ENCODE results near the gene KCNMA1.

The KCNMA1 gene

DNA sequence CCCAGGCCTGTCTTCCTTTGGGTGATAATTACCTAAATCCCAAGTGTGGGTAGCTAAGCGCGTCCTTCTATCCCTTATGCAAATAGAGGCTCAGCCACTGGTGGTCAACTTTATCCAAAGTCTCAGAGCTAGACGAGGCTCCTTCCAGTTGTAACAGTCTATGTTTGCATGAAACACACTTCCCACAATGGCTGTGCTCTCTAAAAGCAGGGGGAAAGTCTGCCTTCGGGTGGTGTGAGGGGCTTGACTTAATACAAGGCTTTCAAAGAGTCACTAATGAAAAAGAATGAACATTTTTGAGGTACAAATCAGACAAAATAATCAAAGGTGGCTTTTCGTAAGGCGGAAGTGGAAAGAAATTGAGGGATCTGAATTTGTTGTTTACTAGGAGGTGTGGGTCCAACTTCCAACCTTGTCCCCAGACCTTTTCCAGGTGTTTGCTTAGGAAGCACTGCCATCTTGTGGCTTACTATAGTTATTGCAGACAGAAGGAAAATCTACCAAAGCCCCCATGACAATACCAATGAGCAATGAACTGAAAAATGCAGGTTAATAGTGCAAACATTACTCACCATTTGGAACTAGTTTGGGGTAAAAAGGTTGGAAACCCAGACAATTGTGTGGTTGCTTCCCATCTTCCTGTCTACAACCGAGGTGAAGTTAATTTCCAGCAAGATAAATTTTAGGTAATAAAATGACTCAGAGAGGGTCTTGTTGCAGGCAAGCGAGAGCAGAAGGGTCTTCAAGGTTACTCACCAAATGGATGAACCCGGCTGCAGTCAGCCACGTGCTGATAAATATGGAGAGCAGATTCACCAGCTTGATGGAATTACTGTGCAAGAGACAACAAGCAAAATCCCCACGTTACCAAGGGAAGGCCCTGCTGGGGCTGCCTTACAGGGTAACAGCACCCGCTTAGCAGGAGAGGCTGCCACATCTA is 525.7 kb downstream of the KCNMA1 start:
- DNase-seq (ENCODE audit: low spot score): peak; percentile 13

DNA sequence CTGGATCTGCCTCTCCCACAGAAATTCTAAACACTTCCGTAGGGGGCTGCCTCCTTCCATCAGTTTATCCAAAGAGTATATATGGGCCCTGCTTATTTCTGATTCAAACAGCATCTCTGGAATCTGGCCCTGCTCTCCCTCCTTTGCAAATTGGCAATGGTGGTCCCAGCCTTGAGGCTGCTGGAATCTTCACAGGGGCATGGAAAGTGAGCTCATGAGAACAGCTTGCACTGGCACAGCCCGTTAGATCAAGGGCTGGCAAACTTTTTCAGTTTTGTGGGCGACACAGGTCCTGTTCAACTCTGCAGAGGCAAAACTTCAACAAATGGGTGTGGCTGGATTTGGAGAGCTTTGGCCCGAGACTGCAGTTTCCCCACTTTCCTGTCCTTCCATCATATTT is 526.9 kb downstream of the KCNMA1 start:
- DNase-seq (ENCODE audit: low spot score): no peak

DNA sequence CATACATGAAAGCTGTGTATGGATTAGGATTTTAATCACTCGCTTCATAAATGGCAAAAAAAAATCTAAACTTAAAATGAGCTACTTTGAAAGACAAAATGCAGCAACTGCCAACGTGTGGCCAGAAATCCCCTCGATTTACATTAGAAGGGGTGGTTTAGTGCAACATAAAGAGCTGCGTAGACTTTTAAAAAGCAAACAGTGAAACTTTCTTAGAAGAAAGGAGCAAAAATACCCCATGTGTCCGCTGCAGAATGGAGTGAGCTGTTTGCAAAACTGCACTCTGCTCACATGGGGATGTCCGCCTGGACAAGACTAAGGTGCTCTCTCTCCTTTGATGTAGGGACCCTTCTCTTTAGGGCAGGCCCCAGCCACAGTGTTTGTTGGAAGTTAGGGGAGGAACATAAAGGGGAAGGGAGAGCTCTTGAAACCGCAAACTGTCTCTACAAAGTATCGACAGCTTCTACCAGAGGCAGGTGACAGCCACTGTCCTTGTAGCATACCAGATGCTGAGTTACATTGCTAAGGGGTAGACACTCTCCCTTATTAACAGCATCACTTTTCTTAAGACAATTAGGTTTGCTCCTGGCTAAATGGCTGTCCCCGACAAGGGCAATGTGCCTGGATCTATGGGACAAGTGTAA is 528.1 kb downstream of the KCNMA1 start:
- no peak for DNase-seq (ENCODE audit: low spot score)

DNA sequence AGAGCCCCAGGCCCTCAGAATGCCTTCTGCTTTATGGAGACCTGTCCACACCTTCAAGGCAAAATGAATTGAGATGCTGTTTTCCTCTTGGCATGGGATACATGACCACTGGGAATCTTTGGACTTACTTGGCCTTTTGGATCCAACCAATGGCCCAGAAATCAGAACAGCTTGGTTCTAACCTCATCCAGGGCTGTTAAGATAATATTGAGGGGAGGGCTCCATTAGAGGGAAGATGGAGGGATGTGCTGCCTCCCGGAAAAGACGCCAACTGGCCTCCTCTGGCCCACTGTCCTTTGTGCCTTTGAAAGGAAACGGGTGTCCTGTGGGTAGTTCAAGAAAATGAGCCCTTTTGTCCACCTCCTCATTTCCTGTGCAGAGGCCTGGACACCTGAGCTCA is 530.9 kb downstream of the KCNMA1 start:
- DNase-seq (ENCODE audit: low spot score): no peak

DNA sequence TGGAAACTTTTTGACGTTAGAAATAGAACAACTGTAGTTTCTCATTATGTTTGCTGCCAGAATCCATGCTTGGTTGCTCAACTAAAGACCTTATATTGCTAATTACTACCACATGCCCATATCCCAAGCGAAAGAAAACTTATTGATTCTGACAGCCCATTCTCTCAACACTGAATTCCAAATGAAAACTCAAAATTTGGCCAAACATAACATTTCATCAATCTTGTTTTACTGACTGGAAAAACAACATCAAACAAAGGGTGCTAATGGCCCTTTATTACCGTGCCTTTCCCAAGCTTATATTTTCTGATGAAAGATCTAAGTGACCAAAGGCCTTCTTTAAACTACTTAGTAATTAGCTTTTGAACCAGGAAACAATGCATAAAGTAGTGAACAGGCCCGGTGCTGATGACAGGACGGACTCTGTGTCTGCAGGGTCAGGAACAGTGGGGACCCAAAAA is 531.8 kb downstream of the KCNMA1 start:
- DNase-seq (ENCODE audit: low spot score): no peak

DNA sequence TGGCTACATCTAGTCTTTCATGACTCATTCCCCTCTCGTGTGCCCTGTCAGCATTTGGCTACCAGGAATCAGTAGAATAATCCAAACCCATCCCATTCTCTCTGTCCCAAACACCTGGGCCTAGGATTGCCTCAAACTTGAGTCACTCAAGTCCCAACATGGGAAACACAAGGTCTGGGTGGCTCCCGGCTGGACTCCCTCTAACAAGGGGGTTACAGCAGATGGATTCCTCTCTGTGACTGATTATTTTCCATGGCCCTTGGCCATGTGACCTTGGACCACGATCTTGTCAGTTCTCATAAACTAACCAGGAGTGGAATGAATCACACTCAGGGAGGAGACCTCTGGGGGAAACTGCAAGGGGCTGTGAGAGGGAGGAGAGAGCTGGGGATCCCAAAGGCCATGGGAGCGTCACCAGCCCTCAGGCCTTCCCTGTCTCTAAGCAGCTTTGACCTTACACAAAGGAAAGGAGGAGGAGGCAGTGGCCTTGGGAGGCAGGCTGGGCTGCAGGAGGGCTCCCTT is 533.1 kb downstream of the KCNMA1 start:
- no peak for DNase-seq (ENCODE audit: low spot score)

DNA sequence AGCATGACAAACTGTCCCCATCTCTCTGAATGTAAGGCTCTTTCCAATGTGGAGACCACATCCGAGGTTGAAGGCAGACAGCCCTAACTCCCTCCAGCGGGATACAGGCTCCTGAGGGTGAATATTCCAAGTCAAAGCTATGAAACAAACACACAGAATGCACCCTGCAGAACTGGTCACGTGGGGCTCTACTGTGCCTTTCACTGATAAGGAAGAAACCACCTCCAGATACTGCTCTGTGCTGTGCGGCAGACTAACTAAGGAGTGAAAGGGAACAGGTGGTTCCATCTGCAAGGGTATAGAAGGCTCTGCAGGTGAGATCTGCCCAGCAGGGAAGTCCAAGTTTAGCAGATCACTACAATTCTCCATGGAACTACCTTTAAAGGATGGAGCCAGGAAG is 534.4 kb downstream of the KCNMA1 start:
- DNase-seq (ENCODE audit: low spot score): no peak

DNA sequence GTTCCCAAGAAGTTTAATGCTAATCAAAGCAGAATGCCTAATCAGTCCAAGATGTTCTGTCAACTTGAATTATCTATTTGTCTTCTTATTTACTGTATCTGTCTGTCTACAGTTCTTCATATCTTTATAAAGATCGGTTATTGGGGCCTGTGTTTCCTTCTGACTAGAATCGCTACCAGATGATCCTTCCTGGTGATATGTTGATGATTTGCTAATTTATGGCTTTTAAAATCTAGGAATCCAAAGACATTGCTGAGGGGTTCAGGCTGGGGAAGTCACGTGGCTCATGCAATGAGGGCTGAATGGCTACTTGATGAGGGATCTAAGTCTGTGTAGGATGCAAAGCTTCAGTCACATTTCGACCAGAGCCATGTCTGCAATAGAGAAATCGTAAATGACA is 536.3 kb downstream of the KCNMA1 start:
- no peak for DNase-seq (ENCODE audit: low spot score)

DNA sequence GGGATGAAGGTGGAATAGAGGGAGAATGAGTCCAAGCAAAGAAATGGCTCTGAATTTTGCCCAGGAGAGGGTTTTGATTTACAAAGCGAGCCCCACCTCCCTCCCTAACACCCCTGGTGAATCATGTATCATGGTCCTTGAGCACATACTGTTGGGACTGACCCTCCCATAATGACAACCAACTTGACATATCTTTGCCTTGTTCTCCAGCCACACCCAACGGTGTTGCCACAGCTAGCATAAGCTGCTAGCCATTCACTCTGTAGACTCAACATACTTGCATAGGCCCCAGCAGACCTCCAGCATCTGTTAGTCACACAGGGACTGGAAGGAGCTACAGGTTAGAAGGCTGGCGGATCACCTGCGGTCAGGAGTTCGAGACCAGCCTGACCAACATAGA is 538.5 kb downstream of the KCNMA1 start:
- DNase-seq (ENCODE audit: low spot score): no peak

DNA sequence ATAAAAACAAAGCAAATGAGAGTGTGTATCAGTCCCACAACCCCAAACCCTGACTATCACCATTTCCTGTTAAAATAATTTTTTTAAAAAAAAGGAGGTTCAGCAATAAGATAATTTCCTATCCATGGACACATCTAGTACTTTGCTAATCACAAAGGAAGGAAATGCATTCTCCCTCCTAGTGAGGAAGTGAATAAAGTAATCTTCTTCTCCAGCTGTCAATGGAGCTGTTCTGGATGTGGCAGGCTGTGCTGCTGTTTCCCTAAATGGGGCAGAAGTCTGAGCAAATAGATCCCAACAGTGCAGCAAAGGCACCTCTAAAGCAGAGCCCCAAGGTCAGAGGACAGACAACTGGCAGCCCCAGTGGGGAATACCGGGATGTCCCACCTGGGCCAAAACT is 540.0 kb downstream of the KCNMA1 start:
- no peak for DNase-seq (ENCODE audit: low spot score)

DNA sequence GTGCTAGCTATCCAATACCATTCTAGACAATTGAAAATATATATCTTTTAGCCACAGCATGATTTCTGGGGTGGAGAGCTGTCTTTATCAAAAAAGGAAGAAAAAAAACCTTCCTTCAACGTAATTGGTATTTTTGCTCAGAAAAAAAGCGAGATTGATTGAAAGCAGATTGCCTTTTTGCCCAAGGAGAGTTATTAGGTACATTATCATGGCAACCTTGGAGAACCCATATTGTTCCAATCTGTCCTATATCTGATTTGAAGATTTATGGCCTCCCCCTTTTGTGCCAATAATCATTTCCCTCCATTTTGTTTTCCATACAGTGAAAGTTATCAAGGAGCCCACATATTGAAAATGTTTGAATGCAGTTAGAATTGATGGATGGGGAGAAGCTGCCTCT is 544.5 kb downstream of the KCNMA1 start:
- no peak for DNase-seq (ENCODE audit: low spot score)

DNA sequence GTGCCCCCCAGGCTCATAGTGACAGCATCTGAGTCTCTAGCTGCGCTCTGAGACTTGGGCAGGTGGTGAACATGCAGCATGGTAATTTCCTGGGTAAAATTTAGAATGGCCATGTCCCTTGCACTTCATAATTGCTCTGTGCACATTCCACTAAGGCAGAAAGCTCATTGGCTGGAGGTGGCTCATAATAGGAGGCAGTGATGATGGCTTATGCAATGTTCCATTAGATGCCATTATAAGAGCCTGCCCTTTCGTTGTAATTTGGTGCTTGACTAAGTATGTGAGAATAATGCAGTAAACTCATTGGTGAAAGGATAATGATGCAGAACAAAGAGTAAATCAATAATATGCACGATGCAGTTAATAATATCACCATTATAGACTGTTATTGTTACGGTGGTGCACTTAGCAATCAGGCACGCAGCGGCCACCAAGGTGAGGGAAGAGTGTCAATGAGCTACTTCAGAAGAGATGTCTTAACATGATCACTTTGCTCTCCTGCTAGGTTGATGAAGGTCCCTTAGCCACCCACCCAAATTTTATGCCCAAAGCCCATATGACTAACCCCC is 545.9 kb downstream of the KCNMA1 start:
- DNase-seq (ENCODE audit: low spot score): no peak

DNA sequence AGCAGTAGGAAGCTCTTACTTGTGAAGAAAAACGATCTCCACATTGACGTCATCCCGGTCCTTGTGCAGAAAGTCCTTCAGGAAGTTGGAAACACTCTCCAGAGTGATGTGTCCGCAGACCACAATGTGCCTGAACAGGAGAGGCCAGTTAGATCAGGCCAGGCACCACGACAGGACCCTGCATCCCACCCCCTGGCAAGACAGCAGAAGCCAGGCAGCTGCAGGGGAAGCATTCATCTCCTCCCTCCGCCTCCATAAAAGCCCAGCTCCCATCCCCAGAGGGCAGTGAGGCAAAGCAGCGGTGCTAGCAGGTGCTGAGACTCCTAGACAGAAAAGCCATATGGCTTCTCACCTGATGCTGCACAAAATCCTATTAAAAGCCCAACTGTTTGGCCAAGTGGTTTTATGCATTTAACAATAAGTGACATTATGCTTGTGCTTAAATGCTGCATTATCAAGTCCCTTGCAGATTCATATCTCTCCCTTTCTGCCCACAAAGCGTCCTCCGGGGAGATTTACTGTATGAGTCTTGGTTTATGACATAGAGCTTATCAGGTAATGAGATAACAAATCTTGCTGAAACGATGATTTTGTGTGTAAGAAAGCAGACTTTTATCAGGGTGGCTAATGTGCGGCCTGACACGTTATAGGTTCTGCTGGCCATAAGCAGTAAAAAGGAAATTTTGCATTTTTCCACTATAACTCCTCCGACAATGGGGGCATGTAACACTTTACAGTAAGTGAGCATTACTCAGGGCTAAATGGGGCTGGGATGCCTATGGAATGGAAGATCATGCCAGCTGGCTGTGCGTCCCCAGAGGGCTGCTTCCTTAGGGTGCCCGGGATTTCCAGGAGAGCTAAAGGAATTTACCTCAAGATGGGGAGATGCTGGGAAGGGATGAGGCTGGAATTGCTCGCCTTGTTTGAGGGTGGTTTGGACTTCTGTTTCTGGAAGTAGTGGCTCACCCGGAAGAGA is 546.9 kb downstream of the KCNMA1 start:
- DNase-seq (ENCODE audit: low spot score): no peak

DNA sequence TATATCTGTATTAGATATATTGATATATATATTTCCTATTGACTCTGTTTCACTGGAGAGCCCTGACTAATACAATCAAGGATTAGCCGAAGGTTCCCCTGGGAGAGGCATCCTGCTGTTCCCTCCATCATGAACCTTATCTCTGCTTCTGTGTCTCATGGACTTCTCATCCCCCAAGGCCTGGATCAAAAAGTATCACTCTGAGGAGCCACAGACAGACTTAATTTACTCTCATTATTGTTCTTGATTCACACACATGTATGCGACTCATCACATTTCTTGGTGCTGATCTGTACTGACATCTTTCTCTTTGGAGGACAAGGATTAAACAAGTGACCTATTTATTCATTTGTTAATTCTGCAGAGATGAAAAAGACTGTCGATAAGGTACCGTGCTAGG is 550.2 kb downstream of the KCNMA1 start:
- DNase-seq (ENCODE audit: low spot score): no peak

DNA sequence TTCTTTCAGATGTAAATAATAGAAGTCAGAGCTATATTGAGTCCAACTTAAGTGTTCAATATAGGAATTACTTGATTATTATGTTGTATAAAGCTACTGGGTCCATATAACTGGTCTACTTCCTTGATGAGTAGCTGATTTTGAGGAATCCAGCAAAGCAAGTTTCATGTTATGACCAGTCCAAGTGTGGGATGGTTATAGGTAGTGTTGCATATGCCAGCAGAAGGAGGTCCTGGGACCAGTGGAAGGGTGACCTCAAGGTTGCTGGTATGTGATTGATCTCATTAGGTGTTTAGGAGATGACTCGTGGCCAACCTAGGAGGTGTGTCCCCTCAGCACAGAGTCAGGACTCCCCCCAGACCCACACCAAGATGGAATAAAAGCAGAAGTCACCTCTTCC is 551.5 kb downstream of the KCNMA1 start:
- no peak for DNase-seq (ENCODE audit: low spot score)

DNA sequence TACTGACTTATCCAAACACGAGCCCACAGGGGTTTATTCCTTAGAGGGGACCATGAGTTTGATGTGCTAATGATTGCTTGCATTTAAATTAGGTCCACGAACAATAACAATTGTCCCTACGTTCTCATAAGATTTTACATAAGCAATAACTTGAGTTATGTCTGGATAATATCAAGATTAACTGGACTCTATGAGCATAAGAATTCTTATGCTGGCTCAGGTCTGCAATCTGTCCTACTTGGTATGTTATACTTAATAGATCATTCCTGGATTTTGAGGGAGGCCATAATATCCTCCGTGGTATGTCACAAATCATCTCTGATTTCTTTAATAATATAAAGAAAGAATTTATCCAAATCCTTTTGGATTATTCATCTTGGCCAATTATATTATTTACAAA is 552.3 kb downstream of the KCNMA1 start:
- no peak for DNase-seq (ENCODE audit: low spot score)

DNA sequence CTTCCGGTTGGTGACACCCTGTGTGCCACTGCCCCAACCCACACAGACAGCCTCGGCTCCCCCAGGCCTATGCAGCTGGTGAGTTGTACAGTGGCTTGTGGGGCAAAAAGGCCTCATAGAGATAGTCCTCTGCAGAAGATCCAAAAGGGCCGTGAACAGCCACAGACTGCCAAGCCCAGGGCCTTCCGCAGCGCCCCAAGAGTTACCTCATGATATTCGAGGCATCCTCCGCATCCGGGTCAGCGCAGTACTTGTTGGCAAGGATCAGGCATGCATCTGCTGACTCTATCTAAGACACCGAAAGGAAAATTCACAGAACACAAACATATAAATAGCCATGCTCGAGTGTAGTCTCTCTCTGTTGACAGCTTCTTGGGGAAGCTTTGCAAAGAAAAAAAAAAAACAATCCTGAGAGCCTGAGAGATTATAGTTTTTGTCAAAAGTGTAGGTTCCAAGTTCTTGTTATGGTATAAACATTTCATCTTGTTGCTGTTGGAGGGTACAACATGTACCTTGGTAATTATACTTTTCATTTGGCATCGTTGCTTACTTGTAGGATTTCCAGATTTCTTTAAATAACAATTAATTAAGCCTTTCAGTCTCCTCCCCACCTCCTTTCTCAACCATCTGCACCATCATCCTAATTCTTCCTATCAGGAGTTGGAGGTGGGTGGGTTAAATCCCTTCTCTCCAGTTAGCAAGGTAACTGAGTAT is 553.0 kb downstream of the KCNMA1 start:
- DNase-seq (ENCODE audit: low spot score): no peak

DNA sequence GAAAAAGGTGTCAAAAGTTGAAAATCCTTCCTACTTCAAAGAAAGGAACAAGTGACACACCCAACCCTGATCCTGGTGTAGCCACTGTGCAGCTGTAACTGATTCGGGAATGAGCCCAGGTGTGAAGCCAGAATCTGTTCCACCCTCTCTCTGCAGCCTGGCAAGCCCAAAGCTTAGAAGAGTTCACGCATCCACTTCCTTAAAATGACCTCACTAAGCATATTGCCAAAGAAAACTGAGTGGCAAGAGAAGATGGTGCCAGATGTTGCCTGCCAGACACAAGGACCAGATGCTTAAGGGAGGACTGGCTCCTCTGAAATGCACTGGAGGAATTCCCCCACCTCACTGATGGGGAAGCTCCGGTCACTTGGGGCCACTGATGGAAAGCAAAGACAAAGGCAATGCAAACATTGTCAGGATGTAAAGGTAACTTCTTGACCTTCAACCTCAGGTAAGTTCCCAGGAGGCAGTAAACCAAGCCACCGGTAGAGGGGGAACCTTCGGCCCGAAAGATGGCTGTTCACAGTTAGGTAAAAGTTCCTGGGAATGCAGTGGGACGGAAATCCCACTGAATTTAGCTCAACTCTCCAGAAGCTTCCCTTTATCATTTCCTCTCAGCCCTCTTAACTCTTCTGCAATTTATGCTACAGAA is 554.9 kb downstream of the KCNMA1 start:
- DNase-seq (ENCODE audit: low spot score): no peak

DNA sequence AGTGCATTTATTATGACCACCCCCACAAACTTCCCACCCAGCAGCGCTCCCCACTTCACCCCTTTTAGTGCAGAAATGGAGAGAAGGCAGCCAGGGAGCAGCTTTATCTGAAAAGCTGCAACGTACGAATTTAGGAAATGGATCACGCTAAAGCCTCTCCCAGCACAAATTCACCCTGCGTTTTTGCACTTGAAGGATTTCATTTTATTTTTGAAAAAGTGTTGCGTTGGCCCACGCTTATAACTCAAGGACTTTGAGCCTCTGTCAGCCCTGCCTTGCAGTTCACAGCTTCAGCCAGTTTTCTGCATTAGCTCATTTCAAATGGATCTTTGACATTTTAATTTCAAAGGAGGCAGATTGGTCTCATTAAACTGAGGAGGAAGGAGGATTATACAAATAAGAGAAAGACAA is 556.1 kb downstream of the KCNMA1 start:
- no peak for DNase-seq (ENCODE audit: low spot score)

DNA sequence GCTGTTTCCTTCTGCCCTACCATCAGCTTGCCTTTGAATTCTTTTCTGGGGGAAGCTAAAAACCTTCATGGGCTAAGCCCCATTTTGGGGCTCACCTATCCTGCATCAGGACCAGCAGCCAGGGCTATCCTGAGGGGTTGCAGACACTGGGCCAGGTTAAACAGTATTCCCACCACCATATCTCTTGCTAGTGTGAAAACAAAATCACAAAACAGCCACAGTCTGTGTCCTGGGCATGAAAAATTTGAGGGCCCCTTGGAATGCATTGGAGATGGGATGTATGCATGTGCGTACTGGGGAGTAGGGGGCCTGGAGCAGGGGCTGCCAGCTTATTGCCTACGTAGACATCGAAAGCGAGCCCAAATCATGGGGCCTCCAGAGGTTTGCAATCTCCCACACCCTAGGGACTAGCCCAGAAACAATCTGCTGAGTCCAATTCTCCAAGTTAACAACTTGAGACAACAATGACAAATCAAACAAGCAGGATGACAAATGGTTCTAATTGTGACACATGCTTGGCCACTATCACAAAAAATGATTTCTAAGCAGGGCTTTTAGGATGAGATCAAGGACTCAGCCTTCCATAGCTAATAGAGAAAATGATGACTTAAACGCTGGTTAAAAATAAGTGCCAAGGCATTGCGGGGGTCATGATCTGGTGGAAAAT is 557.1 kb downstream of the KCNMA1 start:
- no peak for DNase-seq (ENCODE audit: low spot score)

All from CD4-positive, alpha-beta T cell treated with Interleukin-2 at 100 ng/mL for 4 hours (primary cell).